ENCODE data around the gene UPF2. TPM values are rescaled to one million over a fixed set of nuclear protein-coding genes. Genes with fewer than 3 reads are reported as not detected.
A peak's percentile ranks its signal among the peaks of the same experiment; 100 is the strongest.

Gene UPF2
- total and polyA plus RNA-seq, 2 of the 13 experiments (the other 11 are each of a cell fraction or from before 2014, with no cell fraction given) = 6.2 to 14.5 TPM

DNA sequence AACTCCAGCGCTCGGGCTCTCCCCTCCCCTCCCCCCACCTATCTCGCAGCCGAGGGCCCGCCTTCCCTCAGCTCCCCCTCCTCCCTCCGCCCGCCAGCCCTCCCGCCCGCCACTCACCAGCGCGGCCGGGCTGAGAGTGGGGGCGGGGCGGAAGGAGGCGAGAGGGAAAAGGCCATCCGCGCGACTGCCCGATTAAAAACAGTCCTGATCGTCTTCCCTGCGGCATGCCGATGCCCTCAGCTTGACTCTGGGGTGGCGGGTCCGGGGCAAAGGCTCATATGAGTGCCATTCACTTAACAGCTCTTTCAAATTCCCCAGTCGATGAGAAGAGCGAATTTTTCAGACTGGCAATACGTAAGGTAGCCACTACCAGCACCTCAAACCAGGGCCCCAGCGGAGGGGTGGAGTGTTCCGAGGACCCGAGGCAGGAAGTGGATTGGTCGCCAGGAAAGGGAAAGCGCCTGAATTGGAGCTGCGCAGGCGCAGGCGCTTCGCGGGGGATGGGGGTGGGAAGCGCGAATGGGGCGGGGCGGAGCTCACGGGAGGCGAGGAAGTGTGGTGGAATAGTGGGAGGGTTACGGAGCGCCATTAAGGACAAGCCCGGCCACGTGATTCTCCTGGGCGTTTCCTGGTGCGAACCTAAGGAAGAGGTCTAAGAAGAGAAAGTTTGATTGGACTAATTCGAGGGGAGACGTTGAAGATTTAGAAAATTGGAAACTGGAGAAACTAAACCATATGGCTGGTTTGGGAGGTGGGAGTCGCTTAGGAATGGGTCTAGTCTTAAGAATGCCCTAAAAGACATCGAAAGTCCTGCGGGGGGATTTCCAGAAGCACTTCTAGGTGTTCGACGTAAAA is at the start of gene UPF2 (continued):
- peak; percentile 76 for TF ChIP-seq TFE3 (CRISPR knock-in tag; IDR thresholded peaks at IDR 0.05)
- TF ChIP-seq ZFP41 (CRISPR knock-in tag; IDR thresholded peaks at IDR 0.05; ENCODE audit: borderline replicate concordance) = no peak
- no peak for TF ChIP-seq ARID5B (CRISPR knock-in tag; IDR thresholded peaks at IDR 0.05)
- TF ChIP-seq SMARCE1 (IDR thresholded peaks at IDR 0.05; ENCODE audit: borderline replicate concordance) = no peak
- TF ChIP-seq DMTF1 (CRISPR knock-in tag; IDR thresholded peaks at IDR 0.05) = no peak
- TF ChIP-seq, protein P1, sequence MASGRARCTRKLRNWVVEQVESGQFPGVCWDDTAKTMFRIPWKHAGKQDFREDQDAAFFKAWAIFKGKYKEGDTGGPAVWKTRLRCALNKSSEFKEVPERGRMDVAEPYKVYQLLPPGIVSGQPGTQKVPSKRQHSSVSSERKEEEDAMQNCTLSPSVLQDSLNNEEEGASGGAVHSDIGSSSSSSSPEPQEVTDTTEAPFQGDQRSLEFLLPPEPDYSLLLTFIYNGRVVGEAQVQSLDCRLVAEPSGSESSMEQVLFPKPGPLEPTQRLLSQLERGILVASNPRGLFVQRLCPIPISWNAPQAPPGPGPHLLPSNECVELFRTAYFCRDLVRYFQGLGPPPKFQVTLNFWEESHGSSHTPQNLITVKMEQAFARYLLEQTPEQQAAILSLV (CRISPR knock-in tag; IDR thresholded peaks at IDR 0.05; ENCODE audit: borderline replicate concordance) = no peak
- no peak for TF ChIP-seq TOE1 (CRISPR knock-in tag; IDR thresholded peaks at IDR 0.05)
- TF ChIP-seq ZNF652 (CRISPR knock-in tag; IDR thresholded peaks at IDR 0.05; ENCODE audit: borderline replicate concordance, low read depth) = no peak
- 0 out of 2 replicates have a peak, but pooled peaks have one; percentile 34 for TF ChIP-seq KLF11 (CRISPR knock-in tag; IDR thresholded peaks at IDR 0.05)
- TF ChIP-seq ZNF674 (CRISPR knock-in tag; IDR thresholded peaks at IDR 0.05; ENCODE audit: low read depth) = no peak
- no peak for TF ChIP-seq ZNF383 (CRISPR knock-in tag; IDR thresholded peaks at IDR 0.05; ENCODE audit: borderline replicate concordance)
- no peak; the same call in 1 of the 2 replicates for TF ChIP-seq ZSCAN21 (CRISPR knock-in tag; IDR thresholded peaks at IDR 0.05; ENCODE audit: borderline replicate concordance)
- TF ChIP-seq NFIC (IDR thresholded peaks at IDR 0.05; ENCODE audit: low read length) = 0 out of 2 replicates have a peak, but pooled peaks have one; percentile 34
- TF ChIP-seq RAD51 (IDR thresholded peaks at IDR 0.05; ENCODE audit: borderline replicate concordance) = peak; percentile 70
- TF ChIP-seq, protein P2, sequence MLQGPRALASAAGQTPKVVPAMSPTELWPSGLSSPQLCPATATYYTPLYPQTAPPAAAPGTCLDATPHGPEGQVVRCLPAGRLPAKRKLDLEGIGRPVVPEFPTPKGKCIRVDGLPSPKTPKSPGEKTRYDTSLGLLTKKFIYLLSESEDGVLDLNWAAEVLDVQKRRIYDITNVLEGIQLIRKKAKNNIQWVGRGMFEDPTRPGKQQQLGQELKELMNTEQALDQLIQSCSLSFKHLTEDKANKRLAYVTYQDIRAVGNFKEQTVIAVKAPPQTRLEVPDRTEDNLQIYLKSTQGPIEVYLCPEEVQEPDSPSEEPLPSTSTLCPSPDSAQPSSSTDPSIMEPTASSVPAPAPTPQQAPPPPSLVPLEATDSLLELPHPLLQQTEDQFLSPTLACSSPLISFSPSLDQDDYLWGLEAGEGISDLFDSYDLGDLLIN (CRISPR knock-in tag; IDR thresholded peaks at IDR 0.05; ENCODE audit: borderline replicate concordance) = no peak
- TF ChIP-seq ZSCAN22 (CRISPR knock-in tag; IDR thresholded peaks at IDR 0.05) = no peak
- TF ChIP-seq FOXK2 (IDR thresholded peaks at IDR 0.05) = no peak
